ENCODE data around the gene EYA2. TPM values are rescaled to one million over a fixed set of nuclear protein-coding genes. Genes with fewer than 3 reads are reported as not detected.

The EYA2 gene
- polyA plus RNA-seq, 3 donors = 0.04 to 0.16 TPM; not detected in 1

DNA sequence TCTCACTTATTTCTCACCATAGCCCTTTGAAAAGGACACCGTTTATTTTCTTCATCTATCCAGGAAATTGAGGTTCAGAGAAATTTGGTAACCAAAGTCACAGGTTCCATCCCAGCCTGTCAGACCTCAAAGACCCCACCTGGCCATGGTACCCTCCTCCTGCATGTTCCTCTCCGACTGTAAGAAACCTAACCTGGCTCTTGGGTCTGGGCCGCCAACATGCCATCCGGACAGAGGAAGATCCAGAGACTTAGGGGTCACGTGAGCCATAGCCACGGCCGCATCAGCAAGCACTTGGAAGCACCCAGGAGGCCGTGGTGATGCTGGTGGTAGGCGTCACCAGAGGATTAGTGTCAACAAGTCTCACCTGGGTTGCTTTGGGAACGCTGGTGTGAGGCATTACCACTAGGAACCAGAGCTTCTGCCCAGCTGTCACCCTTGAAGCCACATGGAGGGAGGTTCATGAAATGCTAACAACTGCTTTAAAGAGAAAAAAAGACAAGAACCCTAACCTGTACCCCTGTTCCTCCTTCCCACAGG is 177.1 kb downstream of the EYA2 start:
- Mint-ChIP-seq H3K27ac (peak overlapping the region in 1 of 7 donors; percentile 46), H3K4me3 (no peak overlapping the region), H3K4me1 (no peaks in the 10 kb centered on the region), H3K36me3 (no peaks in the 10 kb centered on the region), H3K9me3 (peaks cover 25 to 56% (median 38%) of the 10 kb centered on the region in 7 donors), H3K27me3 (ENCODE audit: low read depth in 3 of 3) (peaks cover 0 to 5% (median 1%) of the 10 kb centered on the region in 3 donors)
- H3K79me2 ChIP-seq (ENCODE audit: insufficient read depth, low read length) = no peaks in the 10 kb centered on the region
- intact Hi-C loops (cut with micrococcal nuclease) = no loop called here
- no peaks in the 10 kb centered on the region for H3K4me1 ChIP-seq (ENCODE audit: control insufficient read depth in 1 of 2, insufficient read depth in 2 of 2, low read length in 2 of 2)
- H3K9ac ChIP-seq (ENCODE audit: insufficient read depth, low read length, poor library complexity, severe bottlenecking) = no peak overlapping the region
- peaks cover 34 to 39% of the 10 kb centered on the region in 2 donors for H3K9me3 ChIP-seq (replicated peaks in 1 of 2; ENCODE audit: control insufficient read depth in 1 of 2, insufficient read depth in 1 of 2, low read length in 2 of 2)
- no peak overlapping the region for H3K4me3 ChIP-seq (replicated peaks in 1 of 3; ENCODE audit: low read depth in 2 of 3, low read length in 3 of 3)
- no peak overlapping the region for H3K4me2 ChIP-seq (replicated peaks; ENCODE audit: extremely low read depth, low read length, poor library complexity, severe bottlenecking)
- H3K36me3 ChIP-seq (replicated peaks in 1 of 2; ENCODE audit: control insufficient read depth in 1 of 2, insufficient read depth in 2 of 2, low read length in 2 of 2) = no peaks in the 10 kb centered on the region
- TF ChIP-seq, protein P1, sequence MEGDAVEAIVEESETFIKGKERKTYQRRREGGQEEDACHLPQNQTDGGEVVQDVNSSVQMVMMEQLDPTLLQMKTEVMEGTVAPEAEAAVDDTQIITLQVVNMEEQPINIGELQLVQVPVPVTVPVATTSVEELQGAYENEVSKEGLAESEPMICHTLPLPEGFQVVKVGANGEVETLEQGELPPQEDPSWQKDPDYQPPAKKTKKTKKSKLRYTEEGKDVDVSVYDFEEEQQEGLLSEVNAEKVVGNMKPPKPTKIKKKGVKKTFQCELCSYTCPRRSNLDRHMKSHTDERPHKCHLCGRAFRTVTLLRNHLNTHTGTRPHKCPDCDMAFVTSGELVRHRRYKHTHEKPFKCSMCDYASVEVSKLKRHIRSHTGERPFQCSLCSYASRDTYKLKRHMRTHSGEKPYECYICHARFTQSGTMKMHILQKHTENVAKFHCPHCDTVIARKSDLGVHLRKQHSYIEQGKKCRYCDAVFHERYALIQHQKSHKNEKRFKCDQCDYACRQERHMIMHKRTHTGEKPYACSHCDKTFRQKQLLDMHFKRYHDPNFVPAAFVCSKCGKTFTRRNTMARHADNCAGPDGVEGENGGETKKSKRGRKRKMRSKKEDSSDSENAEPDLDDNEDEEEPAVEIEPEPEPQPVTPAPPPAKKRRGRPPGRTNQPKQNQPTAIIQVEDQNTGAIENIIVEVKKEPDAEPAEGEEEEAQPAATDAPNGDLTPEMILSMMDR (IDR thresholded peaks at IDR 0.05) = no peak
- no peak overlapping the region for H2AFZ ChIP-seq (ENCODE audit: insufficient read depth, low read depth, low read length, poor library complexity, severe bottlenecking)
- DNase-seq = no peak
- H4K20me1 ChIP-seq (ENCODE audit: insufficient read depth, low read length) = no peaks in the 10 kb centered on the region
- no peak overlapping the region for H3K27ac ChIP-seq (ENCODE audit: low read depth in 1 of 2, low read length in 2 of 2)
- H3K27me3 ChIP-seq (ENCODE audit: control insufficient read depth in 2 of 2, insufficient read depth in 2 of 2, low read length in 2 of 2) = no peaks in the 10 kb centered on the region
- 96% methylated on average over 8 of the region's 10 CpGs for WGBS (ENCODE audit: insufficient coverage)

DNA sequence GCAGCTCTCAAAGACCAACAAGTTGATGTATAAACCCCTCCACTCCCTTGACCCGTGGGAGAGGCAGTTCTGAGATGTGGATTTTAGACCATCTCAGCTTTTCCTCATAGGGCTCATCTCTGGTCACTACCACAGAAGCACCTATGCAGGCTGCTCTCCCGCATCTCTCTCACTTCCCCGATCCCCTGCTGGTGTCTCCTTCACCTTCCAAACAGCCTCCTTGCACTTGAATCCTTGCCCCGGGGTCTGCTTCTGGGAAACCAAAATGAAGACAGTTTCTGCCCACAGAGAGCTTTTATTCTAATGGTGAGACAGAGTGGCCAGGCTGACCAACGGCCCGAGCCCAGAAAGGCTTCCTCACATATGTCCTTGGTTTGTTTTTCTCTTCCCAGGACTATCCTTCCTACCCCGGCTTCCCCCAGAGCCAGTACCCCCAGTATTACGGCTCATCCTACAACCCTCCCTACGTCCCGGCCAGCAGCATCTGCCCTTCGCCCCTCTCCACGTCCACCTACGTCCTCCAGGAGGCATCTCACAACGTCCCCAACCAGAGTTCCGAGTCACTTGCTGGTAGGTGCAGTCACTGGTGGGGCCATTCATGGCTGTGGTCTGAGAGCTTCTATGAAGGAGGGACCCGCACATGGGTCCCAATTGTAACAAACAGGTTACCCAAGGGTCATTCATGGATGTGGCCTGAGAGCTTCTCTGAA is 179.3 kb downstream of the EYA2 start:
- Mint-ChIP-seq H3K4me3 (no peak overlapping the region), H3K9me3 (peaks cover 14 to 42% (median 20%) of the 10 kb centered on the region in 7 donors), H3K27ac (peak overlapping the region in 1 of 7 donors; percentile 23), H3K4me1 (no peaks in the 10 kb centered on the region), H3K36me3 (no peaks in the 10 kb centered on the region), H3K27me3 (ENCODE audit: low read depth in 3 of 3) (peaks cover 0 to 6% (median 6%) of the 10 kb centered on the region in 3 donors)
- WGBS (ENCODE audit: insufficient coverage) = 83% methylated on average over 11 of the region's 16 CpGs
- intact Hi-C loops (cut with micrococcal nuclease) = no loop called here
- H3K27ac ChIP-seq (ENCODE audit: low read depth in 1 of 2, low read length in 2 of 2) = no peak overlapping the region
- H3K9ac ChIP-seq (ENCODE audit: insufficient read depth, low read length, poor library complexity, severe bottlenecking) = no peak overlapping the region
- no peak overlapping the region for H3K4me2 ChIP-seq (replicated peaks; ENCODE audit: extremely low read depth, low read length, poor library complexity, severe bottlenecking)
- H2AFZ ChIP-seq (ENCODE audit: insufficient read depth, low read depth, low read length, poor library complexity, severe bottlenecking) = no peak overlapping the region
- no peaks in the 10 kb centered on the region for H3K36me3 ChIP-seq (replicated peaks in 1 of 2; ENCODE audit: control insufficient read depth in 1 of 2, insufficient read depth in 2 of 2, low read length in 2 of 2)
- no peaks in the 10 kb centered on the region for H4K20me1 ChIP-seq (ENCODE audit: insufficient read depth, low read length)
- DNase-seq = no peak
- TF ChIP-seq, protein P1 (IDR thresholded peaks at IDR 0.05) = no peak
- H3K79me2 ChIP-seq (ENCODE audit: insufficient read depth, low read length) = no peaks in the 10 kb centered on the region
- no peaks in the 10 kb centered on the region for H3K4me1 ChIP-seq (ENCODE audit: control insufficient read depth in 1 of 2, insufficient read depth in 2 of 2, low read length in 2 of 2)
- H3K9me3 ChIP-seq (replicated peaks in 1 of 2; ENCODE audit: control insufficient read depth in 1 of 2, insufficient read depth in 1 of 2, low read length in 2 of 2) = peaks cover 15 to 28% of the 10 kb centered on the region in 2 donors
- H3K27me3 ChIP-seq (ENCODE audit: control insufficient read depth in 2 of 2, insufficient read depth in 2 of 2, low read length in 2 of 2) = no peaks in the 10 kb centered on the region
- H3K4me3 ChIP-seq (replicated peaks in 1 of 3; ENCODE audit: low read depth in 2 of 3, low read length in 3 of 3) = no peak overlapping the region

Data from CD14-positive monocyte (primary cell).